Neural cell (in vitro differentiated cells): Measurements from ENCODE around the gene ANKRD52. TPM values are rescaled to one million over a fixed set of nuclear protein-coding genes. Genes with fewer than 3 reads are reported as not detected.

ENCODE experiments used
- H2AFZ ChIP-seq: fragments of 200-600, 300-800 bp; sonication (generic), shearing (Covaris generic); 2 replicates; pipeline ENCODE4 v1.6.0; 2014; ENCODE audit warnings: low read depth, mild to moderate bottlenecking, antibody characterized with exemption, low read length, moderate library complexity
- H3F3A ChIP-seq: fragments of 200-600 bp; shearing (Covaris generic); 2 replicates; pipeline ENCODE4 v1.6.1; 2016; ENCODE audit warnings: mild to moderate bottlenecking, moderate library complexity, mixed read lengths, antibody characterized with exemption, low read length; ENCODE audit not compliant: insufficient read depth, poor library complexity, severe bottlenecking
- H3K27ac ChIP-seq: fragments of 200-600, 300-800 bp; sonication (generic), shearing (Covaris generic); 2 replicates; pipeline ENCODE4 v1.5.1; 2014; ENCODE audit warnings: mild to moderate bottlenecking, low read length, moderate library complexity
- H3K27me3 ChIP-seq: fragments of 300-800, 200-600 bp; sonication (generic), shearing (Covaris generic); 2 replicates; pipeline ENCODE4 v1.6.0; 2014; ENCODE audit warnings: mild to moderate bottlenecking, low read depth, low read length, moderate library complexity; ENCODE audit not compliant: insufficient read depth
- H3K36me3 ChIP-seq: fragments of 300-800, 200-600 bp; sonication (generic), shearing (Covaris generic); 2 replicates; pipeline ENCODE4 v1.5.1; 2014; ENCODE audit warnings: mild to moderate bottlenecking, antibody characterized with exemption, low read length, moderate library complexity; ENCODE audit not compliant: insufficient read depth
- H3K4me2 ChIP-seq: fragments of 300-800, 200-600 bp; sonication (generic), shearing (Covaris generic); 2 replicates; pipeline ENCODE4 v1.6.0; 2014; ENCODE audit warnings: mild to moderate bottlenecking, low read length
- H3K4me3 ChIP-seq: fragments of 300-800, 200-600 bp; sonication (generic), shearing (Covaris generic); 2 replicates; pipeline ENCODE4 v1.5.1; 2014; ENCODE audit warnings: mild to moderate bottlenecking, low read length, moderate library complexity
- H3K79me2 ChIP-seq: fragments of 200-600 bp; shearing (Covaris generic); replicated peaks from 2 replicates; pipeline ENCODE4 v1.6.0; 2014; ENCODE audit warnings: mild to moderate bottlenecking, low read length, moderate library complexity; ENCODE audit not compliant: insufficient read depth
- H3K9ac ChIP-seq: fragments of 300-800, 200-600 bp; sonication (generic), shearing (Covaris generic); 2 replicates; pipeline ENCODE4 v1.6.1; 2016; ENCODE audit warnings: mild to moderate bottlenecking, low read length, mixed read lengths
- H3K9me2 ChIP-seq: fragments of 200-600 bp; shearing (Covaris generic); 2 replicates; pipeline ENCODE4 v1.6.1; 2016; ENCODE audit warnings: mild to moderate bottlenecking, low read length, mixed read lengths; ENCODE audit not compliant: insufficient read depth
- H3K9me3 ChIP-seq: fragments of 200-600, 300-800 bp; sonication (generic), shearing (Covaris generic); 2 replicates; pipeline ENCODE4 v1.6.1; 2016; ENCODE audit warnings: mild to moderate bottlenecking, mixed run types, low read length, moderate library complexity, mixed read lengths
- H4K20me1 ChIP-seq: fragments of 200-600 bp; shearing (Covaris generic); 2 replicates; pipeline ENCODE4 v1.6.1; 2016; ENCODE audit warnings: mild to moderate bottlenecking, mixed run types; ENCODE audit not compliant: insufficient read depth
- CTCF ChIP-seq: fragments of 450-650 bp; IDR thresholded peaks from 2 replicates; pipeline ENCODE4 v1.5.1; 2014; ENCODE audit warnings: antibody characterized with exemption, mild to moderate bottlenecking, moderate library complexity; ENCODE audit not compliant: poor library complexity, severe bottlenecking
- EP300 ChIP-seq: fragments of 450-650 bp; conservative IDR thresholded peaks from 2 replicates; pipeline ENCODE4 v1.6.1; 2014; ENCODE audit warnings: antibody characterized with exemption, mild to moderate bottlenecking, moderate library complexity; ENCODE audit not compliant: poor library complexity, severe bottlenecking
- EZH2 ChIP-seq: fragments of 200-600, 300-800 bp; shearing (Covaris generic), sonication (generic); IDR thresholded peaks from 2 replicates; pipeline ENCODE4 v1.6.1; 2014; ENCODE audit warnings: antibody characterized with exemption, low read length, borderline replicate concordance, mild to moderate bottlenecking; ENCODE audit not compliant: insufficient read depth, poor library complexity, severe bottlenecking
- MXI1 ChIP-seq: fragments of 450-650 bp; conservative IDR thresholded peaks from 2 replicates; pipeline ENCODE4 v1.6.1; 2014; ENCODE audit warnings: antibody characterized with exemption, mild to moderate bottlenecking; ENCODE audit not compliant: poor library complexity, severe bottlenecking
- POLR2AphosphoS5 ChIP-seq: IDR thresholded peaks from 2 replicates; pipeline ENCODE4 v1.6.1; 2012
- RAD21 ChIP-seq: fragments of 450-650 bp; conservative IDR thresholded peaks from 2 replicates; pipeline ENCODE4 v1.6.1; 2014; ENCODE audit warnings: antibody characterized with exemption, mild to moderate bottlenecking, moderate library complexity
- REST ChIP-seq: IDR thresholded peaks from 2 replicates; pipeline ENCODE4 v1.6.1; 2012; ENCODE audit warnings: borderline replicate concordance
- SMC3 ChIP-seq: fragments of 450-650 bp; conservative IDR thresholded peaks from 2 replicates; pipeline ENCODE4 v1.6.1; 2014; ENCODE audit warnings: antibody characterized with exemption, mild to moderate bottlenecking, moderate library complexity; ENCODE audit not compliant: poor library complexity
- TAF1 ChIP-seq: IDR thresholded peaks from 2 replicates; pipeline ENCODE4 v1.6.1; 2012; ENCODE audit warnings: low read depth
- polyA plus RNA-seq: library from polyadenylated mRNA; depleted of rRNA; stranded (reverse); fragments of >200 nt; gene quantifications from 2 replicates; pipeline ENCODE4 v1.2.3, GENCODE V29; 2014

Gene ANKRD52
- polyA plus RNA-seq, 1 donor from 2014 or later = 7.3 TPM

GRCh38 chr12:56252649-56253048, 5.5 kb downstream of the ANKRD52 start:
- Histone ChIP-seq H3K79me2 (peaks cover 19% of the 10 kb centered on the region), H3K9me3 (no peaks in the 10 kb centered on the region), H3K27me3 (no peaks in the 10 kb centered on the region), H3K36me3 (peaks cover 7% of the 10 kb centered on the region), H3K9ac (no peak overlapping the region), H3K4me3 (no peak overlapping the region), H2AFZ (no peak overlapping the region), H3K4me2 (no peak overlapping the region), H3K9me2 (no peaks in the 10 kb centered on the region), H3K27ac (no peak overlapping the region), H3F3A (no peaks in the 10 kb centered on the region), H4K20me1 (no peaks in the 10 kb centered on the region)
- no peak for TF ChIP-seq CTCF
- TF ChIP-seq REST = no peak
- TF ChIP-seq EP300 = no peak
- TF ChIP-seq SMC3 = no peak

- H3K4me3 ChIP-seq = no peak overlapping the region
- H2AFZ ChIP-seq = no peak overlapping the region
- H3K79me2 ChIP-seq = no peaks in the 10 kb centered on the region
- TF ChIP-seq TAF1 (no peak), RAD21 (no peak), CTCF (no peak), POLR2AphosphoS5 (no peak), REST (no peak), EP300 (no peak), EZH2 (no peak), MXI1 (no peak), SMC3 (no peak)
- no peaks in the 10 kb centered on the region for H3K36me3 ChIP-seq
- no peaks in the 10 kb centered on the region for H3F3A ChIP-seq
- no peak overlapping the region for H3K9ac ChIP-seq
- H3K27ac ChIP-seq = no peak overlapping the region
- H3K27me3 ChIP-seq = no peaks in the 10 kb centered on the region
- no peaks in the 10 kb centered on the region for H3K9me3 ChIP-seq
- H3K4me2 ChIP-seq = no peak overlapping the region
- H3K9me2 ChIP-seq = no peaks in the 10 kb centered on the region
- no peaks in the 10 kb centered on the region for H4K20me1 ChIP-seq
Observed at GRCh38 chr12:56248711-56249110, 9.5 kb downstream of the ANKRD52 start.
